H1 (cell line): ENCODE results near the gene SNAP29. TPM values are rescaled to one million over a fixed set of nuclear protein-coding genes. Genes with fewer than 3 reads are reported as not detected.

Experiments
- CTCF ChIA-PET: fragments of 300-600 bp; sonication (Branson Sonifier 250); formaldehyde crosslinking; loops from one replicate; lab custom pipeline; 2021; ENCODE audit not compliant: partially characterized antibody; lab: Charles Lee
- POLR2A ChIA-PET: fragments of 300-600 bp; sonication (Branson Sonifier 250); formaldehyde crosslinking; loops from one replicate; lab custom pipeline; 2021; ENCODE audit warnings: inconsistent platforms; ENCODE audit not compliant: partially characterized antibody; lab: Charles Lee
- DNase-seq, 2 experiments: peaks; one replicate each; pipeline versions ENCODE4 v3.0.0 to v3.0.0-alpha.2; 2010 to 2022; ENCODE audit warnings: low spot score in 2 of 2, low read depth in 1 of 2, mixed read lengths in 1 of 2
- FAIRE-seq: peaks from 2 replicates; lab custom pipeline; 2011; peaks lifted over from hg19 to GRCh38; lab: Jason Lieb, UNC
- H2AFZ ChIP-seq: 2 replicates; pipeline ENCODE4 v1.8.1; 2012; ENCODE audit warnings: low read length, inconsistent platforms
- H2AK5ac ChIP-seq: 2 replicates; pipeline ENCODE4 v1.6.1; 2013; ENCODE audit warnings: low read depth, low read length
- H2BK120ac ChIP-seq: replicated peaks from 2 replicates; pipeline ENCODE3; 2013; ENCODE audit warnings: low read depth, low read length, inconsistent platforms
- H2BK12ac ChIP-seq: 2 replicates; pipeline ENCODE4 v1.6.1; 2013; ENCODE audit warnings: low read depth, low read length
- H2BK15ac ChIP-seq: 2 replicates; pipeline ENCODE4 v1.6.1; 2013; ENCODE audit warnings: low read length
- H2BK20ac ChIP-seq: 2 replicates; pipeline ENCODE4 v1.6.1; 2013; ENCODE audit warnings: low read length
- H2BK5ac ChIP-seq: 2 replicates; pipeline ENCODE4 v1.6.1; 2013; ENCODE audit warnings: low read depth, low read length
- H3K14ac ChIP-seq: 2 replicates; pipeline ENCODE4 v1.6.1; 2013; ENCODE audit warnings: inconsistent platforms; ENCODE audit not compliant: insufficient read length
- H3K18ac ChIP-seq: 2 replicates; pipeline ENCODE4 v1.6.1; 2013; ENCODE audit warnings: low read length; ENCODE audit errors: extremely low read depth
- H3K23ac ChIP-seq: 2 replicates; pipeline ENCODE4 v1.6.1; 2013; ENCODE audit warnings: inconsistent platforms; ENCODE audit not compliant: insufficient read length
- H3K23me2 ChIP-seq: 2 replicates; pipeline ENCODE4 v1.6.1; 2013; ENCODE audit warnings: low read depth, low read length
- H3K27ac ChIP-seq: 2 replicates; pipeline ENCODE4 v1.6.1; 2011; ENCODE audit warnings: low read depth, low read length, inconsistent platforms
- H3K27me3 ChIP-seq, 4 experiments: replicated peaks in 1 of 4; 1 replicate in 1 of 4; 2 replicates in 3 of 4; pipeline versions ENCODE4 v1.6.1 to v1.8.1; 2011 to 2013; ENCODE audit warnings: low read length in 3 of 4, mild to moderate bottlenecking in 3 of 4, inconsistent platforms in 2 of 4, mixed read lengths in 2 of 4, moderate library complexity in 1 of 4; ENCODE audit not compliant: control insufficient read depth in 3 of 4, insufficient read depth in 3 of 4; ENCODE audit errors: extremely low read depth in 1 of 4
- H3K36me3 ChIP-seq, 4 experiments: 2 replicates each; pipeline versions ENCODE4 v1.6.1 to v1.8.1; 2011 to 2013; ENCODE audit warnings: mild to moderate bottlenecking in 4 of 4, low read length in 3 of 4, moderate library complexity in 2 of 4, control low read depth in 1 of 4, inconsistent platforms in 1 of 4; ENCODE audit not compliant: insufficient read depth in 4 of 4, control insufficient read depth in 2 of 4
- H3K4ac ChIP-seq: replicated peaks from 2 replicates; pipeline ENCODE3; 2013; ENCODE audit warnings: low read length, low read depth, mixed read lengths, inconsistent platforms; ENCODE audit not compliant: insufficient read length
- H3K4me1 ChIP-seq, 4 experiments: replicated peaks in 1 of 4; 1 replicate in 1 of 4; 2 replicates in 3 of 4; pipeline versions ENCODE4 v1.6.1 to v1.8.1; 2011 to 2013; ENCODE audit warnings: low read length in 3 of 4, inconsistent platforms in 2 of 4, mixed read lengths in 1 of 4; ENCODE audit not compliant: insufficient read depth in 4 of 4, control insufficient read depth in 3 of 4
- H3K4me2 ChIP-seq, 2 experiments: 2 replicates each; pipeline versions ENCODE4 v1.6.1 to v1.8.1; 2011 to 2013; ENCODE audit warnings: low read depth in 2 of 2, low read length in 2 of 2, control low read depth in 1 of 2, inconsistent platforms in 1 of 2, mild to moderate bottlenecking in 1 of 2; ENCODE audit not compliant: insufficient read depth in 1 of 2
- H3K4me3 ChIP-seq, 4 experiments: fragments of 200-600, 300-600 bp in 1 of 4; sonication (generic), shearing (Covaris generic), sonication (Bioruptor Twin) in 1 of 4; 2 replicates each; pipeline versions ENCODE4 v1.5.1 to v1.8.1; 2011 to 2016; ENCODE audit warnings: low read length in 4 of 4, low read depth in 3 of 4, control low read depth in 2 of 4, inconsistent platforms in 2 of 4, mild to moderate bottlenecking in 2 of 4, mixed read lengths in 1 of 4, moderate library complexity in 1 of 4; ENCODE audit not compliant: insufficient read depth in 2 of 4; ENCODE audit errors: extremely low read depth in 1 of 4
- H3K56ac ChIP-seq: replicated peaks from 2 replicates; pipeline ENCODE3; 2013; ENCODE audit warnings: low read depth, mild to moderate bottlenecking, mixed read lengths, low read length, inconsistent platforms; ENCODE audit not compliant: insufficient read length
- H3K79me1 ChIP-seq: 2 replicates; pipeline ENCODE4 v1.6.1; 2013; ENCODE audit warnings: low read depth, low read length, control low read depth
- H3K79me2 ChIP-seq, 2 experiments: 2 replicates each; pipeline versions ENCODE4 v1.6.1 to v1.8.1; 2012 to 2013; ENCODE audit warnings: low read length in 2 of 2, mild to moderate bottlenecking in 2 of 2, inconsistent platforms in 1 of 2; ENCODE audit not compliant: insufficient read depth in 2 of 2, control insufficient read depth in 1 of 2
- H3K9ac ChIP-seq, 4 experiments: replicated peaks in 1 of 4; 1 replicate in 1 of 4; 2 replicates in 3 of 4; pipeline versions ENCODE4 v1.6.1 to v1.8.1; 2011 to 2013; ENCODE audit warnings: low read depth in 3 of 4, low read length in 3 of 4, control low read depth in 2 of 4, mild to moderate bottlenecking in 2 of 4, moderate library complexity in 2 of 4, inconsistent platforms in 1 of 4; ENCODE audit errors: extremely low read depth in 1 of 4
- H3K9me3 ChIP-seq, 2 experiments: 2 replicates each; pipeline versions ENCODE4 v1.6.1 to v1.8.1; 2012 to 2013; ENCODE audit warnings: mild to moderate bottlenecking in 2 of 2, moderate library complexity in 2 of 2, control low read depth in 1 of 2, inconsistent platforms in 1 of 2, low read depth in 1 of 2, low read length in 1 of 2, mixed read lengths in 1 of 2; ENCODE audit not compliant: insufficient read depth in 2 of 2
- H4K20me1 ChIP-seq, 2 experiments: replicated peaks in 1 of 2; 2 replicates each; pipeline versions ENCODE3 to v1.8.1; 2011 to 2013; ENCODE audit warnings: inconsistent platforms in 2 of 2, low read length in 2 of 2, mild to moderate bottlenecking in 1 of 2; ENCODE audit not compliant: insufficient read depth in 2 of 2, control insufficient read depth in 1 of 2
- H4K5ac ChIP-seq: 2 replicates; pipeline ENCODE4 v1.6.1; 2013; ENCODE audit warnings: low read length, low read depth, mixed read lengths, inconsistent platforms; ENCODE audit not compliant: insufficient read length
- H4K8ac ChIP-seq: 2 replicates; pipeline ENCODE4 v1.8.0; 2013; ENCODE audit warnings: mild to moderate bottlenecking, moderate library complexity, low read length, inconsistent platforms; ENCODE audit not compliant: insufficient read depth; ENCODE audit errors: extremely low read depth
- H4K91ac ChIP-seq: replicated peaks from 2 replicates; pipeline ENCODE3; 2013; ENCODE audit warnings: low read length, mixed read lengths, inconsistent platforms; ENCODE audit not compliant: insufficient read length
- ATF3 ChIP-seq: IDR thresholded peaks from 2 replicates; pipeline ENCODE4 v1.6.1; 2011; ENCODE audit warnings: low read depth, mild to moderate bottlenecking, low read length; ENCODE audit not compliant: insufficient read depth
- BCL11A ChIP-seq, 2 experiments: IDR thresholded peaks; one replicate each; pipeline ENCODE4 v1.6.1; 2011; ENCODE audit warnings: low read depth in 2 of 2, low read length in 2 of 2, mild to moderate bottlenecking in 2 of 2
- CBX5 ChIP-seq: fragments of 300-800, 300-1000 bp; sonication (generic); IDR thresholded peaks from 2 replicates; pipeline ENCODE4 v1.7.1; 2016; ENCODE audit warnings: antibody characterized with exemption, low read length, low read depth
- CEBPB ChIP-seq: IDR thresholded peaks from 2 replicates; pipeline ENCODE4 v1.6.1; 2012; ENCODE audit warnings: low read depth, low read length
- CHD1 ChIP-seq: IDR thresholded peaks from 2 replicates; pipeline ENCODE4 v1.6.1; 2012; ENCODE audit warnings: low read depth, low read length, improper control_type of control experiment
- CHD2 ChIP-seq: IDR thresholded peaks from 2 replicates; pipeline ENCODE4 v1.6.1; 2012; ENCODE audit warnings: low read length, improper control_type of control experiment
- CREB1 ChIP-seq: IDR thresholded peaks from 2 replicates; pipeline ENCODE4 v1.6.1; 2012; ENCODE audit warnings: inconsistent platforms
- CTCF ChIP-seq, 3 experiments: IDR thresholded peaks; 1 replicate in 2 of 3; 2 replicates in 1 of 3; pipeline versions ENCODE4 v1.5.1 to v1.6.1; 2011; ENCODE audit warnings: low read length in 3 of 3, mild to moderate bottlenecking in 3 of 3, inconsistent platforms in 2 of 3, low read depth in 1 of 3, moderate library complexity in 1 of 3; ENCODE audit not compliant: insufficient read depth in 1 of 3; ENCODE audit errors: control extremely low read depth in 1 of 3
- RNF2 ChIP-seq: fragments of 200-900, 300-1000 bp; sonication (generic); IDR thresholded peaks from 2 replicates; pipeline ENCODE4 v1.7.1; 2016; ENCODE audit warnings: borderline replicate concordance, low read depth, mild to moderate bottlenecking, antibody characterized with exemption, low read length; ENCODE audit not compliant: poor library complexity, severe bottlenecking; ENCODE audit errors: missing control alignments
- SIRT6 ChIP-seq: IDR thresholded peaks from one replicate; pipeline ENCODE4 v1.7.1; 2012; ENCODE audit warnings: low read length, inconsistent platforms
- SP2 ChIP-seq: IDR thresholded peaks from 2 replicates; pipeline ENCODE4 v1.6.1; 2012; ENCODE audit warnings: mild to moderate bottlenecking, low read length, inconsistent platforms
- TAF7 ChIP-seq: optimal IDR thresholded peaks from 2 replicates; pipeline ENCODE3; 2011; ENCODE audit warnings: low read depth, mild to moderate bottlenecking, inconsistent platforms, low read length, moderate library complexity, borderline replicate concordance
- WGBS, 2 experiments: shearing (Covaris generic) in 1 of 2; methylation state at CpG; one replicate each; pipeline versions ENCODE4 v1.1.6 to v1.1.7; 2013 to 2015; ENCODE audit warnings: low lambda C conversion rate in 2 of 2, mixed read lengths in 2 of 2, inconsistent platforms in 1 of 2, low coverage in 1 of 2, missing lambda C conversion rate in 1 of 2; ENCODE audit not compliant: insufficient replicate concordance in 2 of 2, insufficient coverage in 1 of 2, insufficient read length in 1 of 2; ENCODE audit errors: extremely low coverage in 1 of 2, missing lambda C conversion rate in 1 of 2; 5-methylcytosine and 5-hydroxymethylcytosine counted together
- polyA plus RNA-seq, 7 experiments: library from polyadenylated mRNA; depleted of rRNA in 3 of 7; stranded (reverse) in 5 of 7; unstranded in 2 of 7; fragments of >200 nt in 5 of 7; fragments of 200-250 nt in 2 of 7; gene quantifications; 1 replicate in 5 of 7; 2 replicates in 1 of 7; 4 replicates in 1 of 7; pipeline versions ENCODE4 v1.2.1 to v1.2.3, GENCODE V29; 2011 to 2013; ENCODE audit warnings: missing spikeins in 2 of 7, mixed read lengths in 2 of 7
- total RNA-seq: library from RNA; stranded (reverse); fragmentation: NEBNext Ultra II Directional; extraction: Animal tissue kit (Norgen Biotek cat#: 25700); gene quantifications from 2 replicates; pipeline ENCODE4 v1.2.1, GENCODE V29; 2021

The SNAP29 gene
- total and polyA plus RNA-seq, 2 of the 8 experiments (the other 6 are each of a cell fraction or from before 2014, with no cell fraction given), result 11.8 to 15.0 TPM

- Histone ChIP-seq H4K5ac (no peak overlapping the region), H3K36me3 (peaks cover 0 to 2% (median 0%) of the 10 kb centered on the region in 4 experiments; a peak in 3 of 8 replicates), H3K23me2 (no peaks in the 10 kb centered on the region; the same call in 1 of the 2 replicates), H4K8ac (no peak overlapping the region), H3K18ac (no peak overlapping the region), H2AFZ (no peak overlapping the region), H3K79me2 (no peaks in the 10 kb centered on the region), H3K4me3 (no peak overlapping the region), H2BK20ac (no peak overlapping the region), H3K79me1 (no peaks in the 10 kb centered on the region), H3K4ac (no peak overlapping the region), H3K9ac (no peak overlapping the region), H4K91ac (no peak overlapping the region), H3K14ac (no peak overlapping the region), H3K23ac (no peak overlapping the region), H2BK120ac (no peak overlapping the region), H4K20me1 (peaks cover 0 to 1% of the 10 kb centered on the region in 2 experiments), H3K56ac (no peak overlapping the region), H2BK15ac (no peak overlapping the region), H3K27ac (no peak overlapping the region), H2BK5ac (no peak overlapping the region), H3K4me1 (no peaks in the 10 kb centered on the region), H3K4me2 (no peak overlapping the region), H3K27me3 (no peaks in the 10 kb centered on the region), H2AK5ac (no peak overlapping the region), H3K9me3 (no peaks in the 10 kb centered on the region), H2BK12ac (no peak overlapping the region)
- FAIRE-seq (no peak), DNase-seq (no peak)
- WGBS, 2 experiments, result 79% methylated on average over 5 of the region's 5 CpGs; no CpG with 5 or more reads in 1 of the 2 experiments
- ChIA-PET CTCF (interaction anchor here (0.5 to 0.9 kb wide), 3 partner anchors 9 to 1092 kb away, joined by 3 read pairs; no protein-coding TSS in a partner anchor), POLR2A (no interaction called here)
- TF ChIP-seq SP2 (no peak), CREB1 (no peak), CBX5 (no peak), CHD1 (no peak), ATF3 (no peak), CHD2 (no peak), CEBPB (no peak), TAF7 (no peak), SIRT6 (no peak), BCL11A (IDR thresholded peaks at IDR 0.05; ENCODE audit: low read depth in 2 of 2, low read length in 2 of 2) (no peak), CTCF (IDR thresholded peaks at IDR 0.05; ENCODE audit: control extremely low read depth in 1 of 3, insufficient read depth in 1 of 3, low read depth in 1 of 3, low read length in 3 of 3) (no peak), RNF2 (no peak)
These were observed 36.6 kb upstream of the SNAP29 start for GRCh38 chr22:20822240-20822639.
